Measurements from ENCODE around the gene ACTL7B. TPM values are rescaled to one million over a fixed set of nuclear protein-coding genes. Genes with fewer than 3 reads are reported as not detected.
A peak's percentile ranks its signal among the peaks of the same experiment; 100 is the strongest.
"Not testable (repeated sequence)": the region's sequence is repeated elsewhere in the genome, so short reads cannot be mapped to it uniquely, and the experiment has no call there.

ACTL7B gene
- total RNA-seq, 4 donors from 2014 or later = not detected

- 87% methylated on average over 49 of the region's 59 CpGs for WGBS
- H3K36me3 ChIP-seq = no peaks in the 10 kb centered on the region
- DNase-seq (ENCODE audit: extremely low spot score) = no peak
- H3K4me3 ChIP-seq = no peak overlapping the region
- intact Hi-C loops (cut with DNase I) = no loop called here
- no peak overlapping the region for H3K27ac ChIP-seq (replicated peaks in 1 of 4)
- no peaks in the 10 kb centered on the region for H3K9me3 ChIP-seq
- no peaks in the 10 kb centered on the region for H3K4me1 ChIP-seq
- H3K27me3 ChIP-seq = peaks cover 0 to 4% (median 0%) of the 10 kb centered on the region in 4 donors
- no peak for TF ChIP-seq POLR2AphosphoS5 (IDR thresholded peaks at IDR 0.05)
- TF ChIP-seq EP300 (IDR thresholded peaks at IDR 0.05) = no peak
- TF ChIP-seq CTCF (IDR thresholded peaks at IDR 0.05) = no peak
- no peak for TF ChIP-seq POLR2A (IDR thresholded peaks at IDR 0.05; ENCODE audit: low read depth)
Observed at GRCh38 chr9:108854641-108855528, 901 bp downstream of the ACTL7B start.

GRCh38 chr9:108854094-108854493 is 1.7 kb downstream of the ACTL7B start:
- Histone ChIP-seq H3K9me3 (no peaks in the 10 kb centered on the region), H3K36me3 (no peaks in the 10 kb centered on the region), H3K4me3 (no peak overlapping the region), H3K27me3 (peaks cover 0 to 4% (median 0%) of the 10 kb centered on the region in 4 donors), H3K27ac (replicated peaks in 1 of 4) (no peak overlapping the region), H3K4me1 (no peaks in the 10 kb centered on the region)
- 92% methylated on average over 2 of the region's 3 CpGs for WGBS
- TF ChIP-seq POLR2A (IDR thresholded peaks at IDR 0.05; ENCODE audit: low read depth) (no peak), EP300 (IDR thresholded peaks at IDR 0.05) (no peak)
- intact Hi-C loops (cut with DNase I) = no loop called here
- DNase-seq (ENCODE audit: extremely low spot score) = no peak

GRCh38 chr9:108852079-108852478 is 3.7 kb downstream of the ACTL7B start:
- H3K4me1 ChIP-seq = no peaks in the 10 kb centered on the region
- intact Hi-C loops (cut with DNase I) = no loop called here
- no peak overlapping the region for H3K27ac ChIP-seq (replicated peaks in 1 of 4)
- WGBS = 13% methylated on average over 1 of the region's 1 CpG
- peaks cover 0 to 4% (median 0%) of the 10 kb centered on the region in 4 donors for H3K27me3 ChIP-seq
- H3K4me3 ChIP-seq = no peak overlapping the region
- no peaks in the 10 kb centered on the region for H3K36me3 ChIP-seq
- TF ChIP-seq EP300 (IDR thresholded peaks at IDR 0.05) (no peak), POLR2AphosphoS5 (IDR thresholded peaks at IDR 0.05) (no peak), POLR2A (IDR thresholded peaks at IDR 0.05; ENCODE audit: low read depth) (no peak), CTCF (IDR thresholded peaks at IDR 0.05) (no peak)
- no peak for DNase-seq (ENCODE audit: extremely low spot score)
- no peaks in the 10 kb centered on the region for H3K9me3 ChIP-seq

GRCh38 chr9:108851138-108851537 is 4.6 kb downstream of the ACTL7B start:
- Histone ChIP-seq H3K27me3 (peaks cover 0 to 4% (median 0%) of the 10 kb centered on the region in 4 donors), H3K4me3 (no peak overlapping the region), H3K27ac (replicated peaks in 1 of 4) (no peak overlapping the region), H3K4me1 (no peaks in the 10 kb centered on the region), H3K9me3 (no peaks in the 10 kb centered on the region), H3K36me3 (no peaks in the 10 kb centered on the region)
- TF ChIP-seq EP300 (IDR thresholded peaks at IDR 0.05) (no peak), CTCF (IDR thresholded peaks at IDR 0.05) (no peak), POLR2AphosphoS5 (IDR thresholded peaks at IDR 0.05) (no peak), POLR2A (IDR thresholded peaks at IDR 0.05; ENCODE audit: low read depth) (no peak)
- intact Hi-C loops (cut with DNase I) = no loop called here
- WGBS = 85% methylated on average over 3 of the region's 3 CpGs
- DNase-seq (ENCODE audit: extremely low spot score) = peak; percentile 80

GRCh38 chr9:108850293-108850897 is 5.4 kb downstream of the ACTL7B start:
- TF ChIP-seq CTCF (IDR thresholded peaks at IDR 0.05) (no peak), POLR2A (IDR thresholded peaks at IDR 0.05; ENCODE audit: low read depth) (no peak), EP300 (IDR thresholded peaks at IDR 0.05) (no peak), POLR2AphosphoS5 (IDR thresholded peaks at IDR 0.05) (no peak)
- no peaks in the 10 kb centered on the region for H3K36me3 ChIP-seq
- H3K4me1 ChIP-seq = peaks cover 0 to 2% (median 0%) of the 10 kb centered on the region in 4 donors
- no peak overlapping the region for H3K27ac ChIP-seq (replicated peaks in 1 of 4)
- peaks cover 0 to 4% (median 0%) of the 10 kb centered on the region in 4 donors for H3K27me3 ChIP-seq
- 89% methylated on average over 3 of the region's 3 CpGs for WGBS
- intact Hi-C loops (cut with DNase I) = no loop called here
- H3K4me3 ChIP-seq = no peak overlapping the region
- no peak for DNase-seq (ENCODE audit: extremely low spot score)
- H3K9me3 ChIP-seq = no peaks in the 10 kb centered on the region

GRCh38 chr9:108848296-108848695 is 7.5 kb downstream of the ACTL7B start:
- peaks cover 0 to 13% (median 5%) of the 10 kb centered on the region in 4 donors for H3K4me1 ChIP-seq
- H3K4me3 ChIP-seq; H3K36me3 ChIP-seq; intact Hi-C loops (cut with DNase I); DNase-seq (ENCODE audit: extremely low spot score); H3K9me3 ChIP-seq; H3K27me3 ChIP-seq; H3K27ac ChIP-seq (replicated peaks in 1 of 4): not testable (repeated sequence)
- WGBS = 94% methylated on average over 6 of the region's 8 CpGs
